Astrocyte (in vitro differentiated cells and primary cell): ENCODE data around the gene TRMT5. TPM values are rescaled to one million over a fixed set of nuclear protein-coding genes. Genes with fewer than 3 reads are reported as not detected.

ENCODE experiments used
- DNase-seq: peaks from one replicate; pipeline ENCODE4 v3.0.0-alpha.2; 2010; ENCODE audit warnings: low read depth
- FAIRE-seq: peaks from 2 replicates; lab custom pipeline; 2011; peaks lifted over from hg19 to GRCh38; lab: Jason Lieb, UNC
- H2AFZ ChIP-seq: 2 replicates; pipeline ENCODE4 v1.6.0; 2012; ENCODE audit warnings: low read depth, low read length, inconsistent platforms
- H3K27ac ChIP-seq: 2 replicates; pipeline ENCODE4 v1.5.1; 2011; ENCODE audit warnings: low read depth, low read length, inconsistent platforms
- H3K27me3 ChIP-seq: 2 replicates; pipeline ENCODE4 v1.6.0; 2011; ENCODE audit warnings: low read length, inconsistent platforms; ENCODE audit not compliant: insufficient read depth
- H3K36me3 ChIP-seq: 2 replicates; pipeline ENCODE4 v1.5.1; 2011; ENCODE audit warnings: low read length, inconsistent platforms; ENCODE audit not compliant: insufficient read depth
- H3K4me1 ChIP-seq: 2 replicates; pipeline ENCODE4 v1.5.1; 2011; ENCODE audit warnings: low read length, inconsistent platforms; ENCODE audit not compliant: insufficient read depth
- H3K4me2 ChIP-seq: 2 replicates; pipeline ENCODE4 v1.6.0; 2012; ENCODE audit warnings: low read length, inconsistent platforms
- H3K4me3 ChIP-seq: 2 replicates; pipeline ENCODE4 v1.5.1; 2011; ENCODE audit warnings: low read depth, mild to moderate bottlenecking, low read length, inconsistent platforms; ENCODE audit not compliant: insufficient read depth
- H3K79me2 ChIP-seq: 2 replicates; pipeline ENCODE4 v1.6.0; 2012; ENCODE audit warnings: mild to moderate bottlenecking, low read length, inconsistent platforms; ENCODE audit not compliant: insufficient read depth
- H3K9ac ChIP-seq: 2 replicates; pipeline ENCODE4 v1.6.0; 2012; ENCODE audit warnings: mild to moderate bottlenecking, low read length, inconsistent platforms
- H3K9me3 ChIP-seq: 2 replicates; pipeline ENCODE4 v1.5.1; 2012; ENCODE audit warnings: low read depth, mild to moderate bottlenecking, low read length, inconsistent platforms; ENCODE audit not compliant: insufficient read depth
- H4K20me1 ChIP-seq: 2 replicates; pipeline ENCODE4 v1.6.0; 2012; ENCODE audit warnings: low read length, inconsistent platforms; ENCODE audit not compliant: insufficient read depth
- H3K27ac Mint-ChIP-seq: one replicate; pipeline ENCODE4 v1.8.0; 2021; ENCODE audit warnings: mild to moderate bottlenecking, mixed read lengths; ENCODE audit not compliant: unreplicated experiment
- H3K27me3 Mint-ChIP-seq: one replicate; pipeline ENCODE4 v1.8.0; 2021; ENCODE audit warnings: low read depth, mixed read lengths; ENCODE audit not compliant: unreplicated experiment
- H3K36me3 Mint-ChIP-seq: one replicate; pipeline ENCODE4 v1.8.0; 2021; ENCODE audit warnings: low read depth, mixed read lengths; ENCODE audit not compliant: unreplicated experiment
- H3K4me1 Mint-ChIP-seq: one replicate; pipeline ENCODE4 v1.8.0; 2021; ENCODE audit warnings: low read depth, mixed read lengths; ENCODE audit not compliant: unreplicated experiment
- H3K4me3 Mint-ChIP-seq: one replicate; pipeline ENCODE4 v1.8.0; 2021; ENCODE audit warnings: mild to moderate bottlenecking, moderate library complexity, mixed read lengths; ENCODE audit not compliant: unreplicated experiment
- H3K9me3 Mint-ChIP-seq: one replicate; pipeline ENCODE4 v1.8.0; 2021; ENCODE audit warnings: mild to moderate bottlenecking, mixed read lengths; ENCODE audit not compliant: unreplicated experiment
- CTCF ChIP-seq: IDR thresholded peaks from 2 replicates; pipeline ENCODE4 v1.5.1; 2011; ENCODE audit warnings: low read depth, mild to moderate bottlenecking, inconsistent platforms, low read length, moderate library complexity; ENCODE audit not compliant: insufficient read depth
- EZH2 ChIP-seq: IDR thresholded peaks from 2 replicates; pipeline ENCODE4 v1.6.1; 2012; ENCODE audit warnings: mild to moderate bottlenecking, low read length, inconsistent platforms; ENCODE audit not compliant: insufficient read depth
- total RNA-seq: library from RNA; stranded (reverse); gene quantifications from 2 replicates; pipeline ENCODE4 v1.2.1, GENCODE V29; 2021

TRMT5 gene
- total RNA-seq, 1 donor from 2014 or later, result 14.8 TPM

GRCh38 chr14:60989599-60989998, 8.7 kb upstream of the TRMT5 start:
- Mint-ChIP-seq H3K9me3 (no peaks in the 10 kb centered on the region), H3K27me3 (no peaks in the 10 kb centered on the region), H3K4me1 (no peaks in the 10 kb centered on the region), H3K36me3 (peaks cover 11% of the 10 kb centered on the region), H3K27ac (no peak overlapping the region), H3K4me3 (no peak overlapping the region)
- FAIRE-seq (no peak), DNase-seq (no peak)
- H3K4me2 ChIP-seq, result no peak overlapping the region
- no peaks in the 10 kb centered on the region for H3K4me1 ChIP-seq
- H3K79me2 ChIP-seq, result peaks cover 4% of the 10 kb centered on the region
- no peak overlapping the region for H3K27ac ChIP-seq
- no peaks in the 10 kb centered on the region for H3K27me3 ChIP-seq
- no peak for TF ChIP-seq EZH2
- no peak for TF ChIP-seq CTCF
- H3K9ac ChIP-seq, result no peak overlapping the region
- H3K36me3 ChIP-seq, result peaks cover 44% of the 10 kb centered on the region
- no peak overlapping the region for H3K4me3 ChIP-seq
- H4K20me1 ChIP-seq, result no peaks in the 10 kb centered on the region
- H2AFZ ChIP-seq, result no peak overlapping the region
- no peaks in the 10 kb centered on the region for H3K9me3 ChIP-seq

DNA sequence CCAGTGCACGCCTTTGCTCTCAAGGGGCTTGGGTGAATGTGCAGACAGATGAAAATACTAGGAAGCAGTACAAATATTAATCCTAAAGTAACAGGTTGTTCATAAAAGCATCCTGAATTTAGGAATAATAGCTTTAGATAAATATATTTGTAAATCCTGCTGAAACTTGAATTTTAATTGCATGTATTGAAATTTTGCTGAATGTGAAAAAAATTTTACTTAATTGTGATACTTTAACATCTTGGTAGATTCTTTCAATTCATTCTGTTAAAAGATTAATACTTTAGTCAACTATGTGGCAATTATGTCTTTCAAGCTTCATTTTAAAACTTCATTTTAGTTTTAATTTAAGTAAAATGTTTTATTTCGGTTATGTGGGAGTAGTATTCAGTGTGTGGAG, 5.6 kb upstream of the TRMT5 start:
- Histone ChIP-seq H3K9ac (no peak overlapping the region), H3K4me3 (no peak overlapping the region), H3K27me3 (no peaks in the 10 kb centered on the region), H3K4me2 (no peak overlapping the region), H3K79me2 (peaks cover 20% of the 10 kb centered on the region), H2AFZ (no peak overlapping the region), H3K36me3 (peaks cover 35% of the 10 kb centered on the region), H3K9me3 (no peaks in the 10 kb centered on the region), H3K4me1 (no peaks in the 10 kb centered on the region), H3K27ac (no peak overlapping the region), H4K20me1 (no peaks in the 10 kb centered on the region)
- no peak overlapping the region for H3K4me3 Mint-ChIP-seq
- peaks cover 2% of the 10 kb centered on the region for H3K4me1 Mint-ChIP-seq
- no peaks in the 10 kb centered on the region for H3K27me3 Mint-ChIP-seq
- FAIRE-seq (no peak), DNase-seq (no peak)
- H3K36me3 Mint-ChIP-seq, result peaks cover 2% of the 10 kb centered on the region
- H3K27ac Mint-ChIP-seq, result no peak overlapping the region
- no peak for TF ChIP-seq EZH2
- no peak for TF ChIP-seq CTCF
- H3K9me3 Mint-ChIP-seq, result no peaks in the 10 kb centered on the region

DNA sequence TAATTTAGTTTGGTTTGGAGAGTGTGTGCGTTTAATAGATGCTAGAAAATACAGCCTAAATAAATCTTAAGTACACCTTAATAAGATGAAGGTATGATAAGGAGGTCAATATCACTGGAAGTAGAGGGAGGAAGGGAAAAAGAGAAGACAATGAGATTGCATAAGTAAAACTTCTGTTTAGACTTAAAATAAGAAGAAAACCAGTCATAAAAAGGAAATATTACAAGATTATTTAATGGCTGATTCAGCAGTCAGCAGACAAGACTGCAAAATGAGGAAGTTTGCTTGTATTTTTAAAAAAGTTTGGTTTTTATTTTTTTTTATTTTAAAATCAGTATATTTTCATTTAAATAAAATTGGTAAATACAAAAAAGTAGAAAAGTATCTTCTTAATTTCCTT, 3.3 kb upstream of the TRMT5 start:
- Histone ChIP-seq H3K27me3 (no peaks in the 10 kb centered on the region), H3K4me1 (no peaks in the 10 kb centered on the region), H3K9me3 (no peaks in the 10 kb centered on the region), H3K36me3 (peaks cover 30% of the 10 kb centered on the region), H3K27ac (no peak overlapping the region), H3K4me2 (peak overlapping the region; percentile 5), H3K4me3 (no peak overlapping the region), H3K79me2 (peaks cover 36% of the 10 kb centered on the region), H2AFZ (no peak overlapping the region), H4K20me1 (no peaks in the 10 kb centered on the region), H3K9ac (no peak overlapping the region)
- Mint-ChIP-seq H3K27me3 (no peaks in the 10 kb centered on the region), H3K27ac (no peak overlapping the region), H3K4me3 (no peak overlapping the region), H3K4me1 (peaks cover 6% of the 10 kb centered on the region), H3K36me3 (peaks cover 2% of the 10 kb centered on the region), H3K9me3 (no peaks in the 10 kb centered on the region)
- FAIRE-seq (no peak), DNase-seq (no peak)
- TF ChIP-seq EZH2 (no peak), CTCF (no peak)
